Thyroid gland (tissue), 4 donors: ENCODE measurements around the gene KLHL1.

Source experiments
- CTCF ChIP-seq, 6 experiments: fragments of 200-600 bp in 3 of 6; fragments of 450-650 bp in 3 of 6; sonication (generic) in 3 of 6; IDR thresholded peaks; one replicate each; pipeline ENCODE4 v1.5.1; 2016 to 2019; ENCODE audit warnings: antibody characterized with exemption in 6 of 6, mild to moderate bottlenecking in 2 of 6, inconsistent platforms in 1 of 6, moderate library complexity in 1 of 6
- POLR2A ChIP-seq, 2 donors: fragments of 450-650 bp; IDR thresholded peaks; one replicate each; pipeline ENCODE4 v1.6.1; 2017; ENCODE audit warnings: antibody characterized with exemption in 2 of 2, mild to moderate bottlenecking in 2 of 2, moderate library complexity in 1 of 2

GRCh38 chr13:70108356-70109105 is at the start of gene KLHL1:
- no peak for TF ChIP-seq CTCF (IDR thresholded peaks at IDR 0.05)
- TF ChIP-seq POLR2A (IDR thresholded peaks at IDR 0.05): no peak
